ENCODE results near the gene LNPK. TPM values are rescaled to one million over a fixed set of nuclear protein-coding genes. Genes with fewer than 3 reads are reported as not detected.

Gene LNPK
- total RNA-seq, 6 experiments from 2014 or later: 12.9 to 30.7 (median 22.2) TPM

DNA sequence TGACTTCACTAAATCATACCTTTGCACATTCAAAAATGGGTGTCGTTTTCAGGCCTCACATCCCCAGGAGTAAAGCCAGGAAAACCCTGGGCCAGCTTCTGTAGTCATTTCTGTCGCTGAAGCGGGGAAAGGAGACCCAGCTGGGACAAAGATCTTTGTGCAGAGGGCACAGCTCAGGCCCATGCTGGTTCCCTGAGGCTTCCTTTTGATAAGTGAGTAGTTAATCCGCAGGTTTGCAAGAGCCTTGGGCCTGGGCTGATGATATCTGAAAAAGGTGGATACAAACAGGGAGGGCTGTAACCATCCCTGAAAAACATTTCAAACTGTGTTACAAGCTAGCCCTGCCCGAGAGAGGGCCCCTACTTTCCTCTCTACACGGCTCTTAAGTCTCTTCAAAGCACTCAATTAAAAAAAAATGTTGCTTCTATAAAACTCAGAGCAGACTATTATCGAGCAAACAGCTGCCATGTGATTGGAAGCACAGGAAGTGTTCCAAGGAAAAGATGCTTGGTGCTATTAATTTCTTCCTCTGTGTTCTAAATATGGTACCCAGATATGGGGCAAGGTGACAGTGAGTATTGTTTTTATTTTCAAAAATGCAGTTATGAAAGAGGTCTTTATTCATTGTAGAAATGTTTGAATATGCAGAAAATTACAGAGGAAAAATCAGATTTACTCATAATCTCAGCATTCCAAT is 117.2 kb downstream of the LNPK start:
- intact Hi-C loops (cut with DNase I): no loop called here
- no peak for ATAC-seq
- TF ChIP-seq CTCF (IDR thresholded peaks at IDR 0.05): no peak
- TF ChIP-seq POLR2A (IDR thresholded peaks at IDR 0.05): no peak
- WGBS (ENCODE audit: insufficient coverage, low coverage, low lambda C conversion rate, missing lambda C conversion rate): 50% methylated on average over 4 of the region's 7 CpGs
- H3K4me1 ChIP-seq: no peaks in the 10 kb centered on the region
- H3K4me3 ChIP-seq: no peak overlapping the region
- H3K36me3 ChIP-seq: no peaks in the 10 kb centered on the region
- DNase-seq: no peak
- H3K27ac ChIP-seq: no peak overlapping the region
- H3K9me3 ChIP-seq: no peaks in the 10 kb centered on the region
- no peaks in the 10 kb centered on the region for H3K27me3 ChIP-seq

- Histone ChIP-seq H3K27ac (no peak overlapping the region), H3K4me3 (no peak overlapping the region), H3K9me3 (no peaks in the 10 kb centered on the region), H3K36me3 (no peaks in the 10 kb centered on the region), H3K27me3 (no peaks in the 10 kb centered on the region), H3K4me1 (no peaks in the 10 kb centered on the region)
- ATAC-seq (no peak), DNase-seq (no peak)
- intact Hi-C loops (cut with DNase I): no loop called here
- 37% methylated on average over 7 of the region's 7 CpGs for WGBS (ENCODE audit: insufficient coverage, low coverage, low lambda C conversion rate, missing lambda C conversion rate)
- no peak for TF ChIP-seq POLR2A (IDR thresholded peaks at IDR 0.05)
- TF ChIP-seq CTCF (IDR thresholded peaks at IDR 0.05): no peak
Measured at GRCh38 chr2:175883586-175884194, 118.4 kb downstream of the LNPK start.

DNA sequence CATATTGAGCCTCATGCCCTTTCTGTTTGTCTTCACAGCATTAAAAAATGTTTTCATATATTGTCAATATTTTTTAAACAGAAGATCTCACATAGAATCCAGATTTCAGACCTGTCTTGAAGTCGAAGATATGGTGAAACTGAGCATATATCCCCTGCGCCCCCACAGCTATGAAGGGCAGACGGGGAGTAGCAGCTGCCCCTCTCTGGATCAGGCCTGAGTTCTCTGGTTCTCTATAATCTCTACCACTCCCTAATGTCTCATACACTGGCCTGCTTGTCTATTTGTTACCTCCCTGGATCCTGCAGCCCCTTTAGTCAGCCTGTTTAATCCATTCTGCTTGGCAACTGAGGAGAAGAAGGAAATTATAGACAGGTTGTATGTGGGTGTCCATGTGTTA is 122.4 kb downstream of the LNPK start:
- TF ChIP-seq CTCF (IDR thresholded peaks at IDR 0.05) (no peak), POLR2A (IDR thresholded peaks at IDR 0.05) (no peak)

DNA sequence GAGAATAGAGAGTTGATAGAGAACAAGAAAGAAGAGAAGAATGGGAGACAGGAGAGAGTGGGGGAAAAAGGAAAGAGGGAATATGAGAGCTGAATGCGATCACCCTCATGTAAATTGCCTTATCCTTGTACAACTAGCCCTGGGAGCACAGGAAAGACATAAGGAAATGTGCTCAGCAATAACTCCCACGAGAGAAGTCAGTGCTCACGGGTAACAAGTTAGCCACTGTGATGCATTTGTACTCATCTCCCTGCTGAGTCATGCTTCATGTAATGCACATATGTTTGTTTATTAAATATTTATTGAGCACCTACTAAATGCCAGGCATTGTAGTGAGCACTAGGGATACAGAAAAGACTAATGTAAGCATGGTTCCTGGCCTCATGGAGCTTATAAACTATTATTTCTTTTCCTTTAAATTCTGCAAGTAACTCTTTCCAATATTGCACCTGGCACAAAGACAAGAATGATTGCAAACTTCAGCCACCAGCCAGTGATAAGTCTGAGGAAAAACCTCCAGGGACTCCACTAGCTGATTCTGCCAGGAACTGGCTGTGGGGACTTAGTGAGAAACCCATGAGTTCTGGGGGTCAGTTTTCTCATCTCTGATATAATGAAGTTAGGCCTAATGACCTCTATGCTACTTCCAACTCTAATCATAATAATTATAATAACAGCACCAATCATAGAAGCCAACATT is 124.1 kb downstream of the LNPK start:
- TF ChIP-seq CTCF (IDR thresholded peaks at IDR 0.05) (no peak), POLR2A (IDR thresholded peaks at IDR 0.05) (no peak)
- H3K27ac ChIP-seq: no peak overlapping the region
- no peaks in the 10 kb centered on the region for H3K9me3 ChIP-seq
- ATAC-seq (no peak), DNase-seq (no peak)
- no peaks in the 10 kb centered on the region for H3K27me3 ChIP-seq
- 25% methylated on average over 1 of the region's 3 CpGs for WGBS (ENCODE audit: insufficient coverage, low coverage, low lambda C conversion rate, missing lambda C conversion rate)
- H3K4me3 ChIP-seq: no peak overlapping the region
- no peaks in the 10 kb centered on the region for H3K4me1 ChIP-seq
- intact Hi-C loops (cut with DNase I): no loop called here
- no peaks in the 10 kb centered on the region for H3K36me3 ChIP-seq

More for the DNA sequence above, 122.4 kb downstream of the LNPK start:
- 58% methylated on average over 3 of the region's 3 CpGs for WGBS (ENCODE audit: insufficient coverage, low coverage, low lambda C conversion rate, missing lambda C conversion rate)
- no peak overlapping the region for H3K4me3 ChIP-seq
- H3K4me1 ChIP-seq: no peaks in the 10 kb centered on the region
- H3K36me3 ChIP-seq: no peaks in the 10 kb centered on the region
- intact Hi-C loops (cut with DNase I): no loop called here
- H3K9me3 ChIP-seq: no peaks in the 10 kb centered on the region
- DNase-seq: no peak
- H3K27me3 ChIP-seq: no peaks in the 10 kb centered on the region
- H3K27ac ChIP-seq: no peak overlapping the region
- ATAC-seq: no peak
